ENCODE measurements around the gene ZBTB7C. TPM values are rescaled to one million over a fixed set of nuclear protein-coding genes. Genes with fewer than 3 reads are reported as not detected.

The ZBTB7C gene
- total and polyA plus RNA-seq, 8 donors, result 3.0 to 47.8 (median 19.3) TPM

DNA sequence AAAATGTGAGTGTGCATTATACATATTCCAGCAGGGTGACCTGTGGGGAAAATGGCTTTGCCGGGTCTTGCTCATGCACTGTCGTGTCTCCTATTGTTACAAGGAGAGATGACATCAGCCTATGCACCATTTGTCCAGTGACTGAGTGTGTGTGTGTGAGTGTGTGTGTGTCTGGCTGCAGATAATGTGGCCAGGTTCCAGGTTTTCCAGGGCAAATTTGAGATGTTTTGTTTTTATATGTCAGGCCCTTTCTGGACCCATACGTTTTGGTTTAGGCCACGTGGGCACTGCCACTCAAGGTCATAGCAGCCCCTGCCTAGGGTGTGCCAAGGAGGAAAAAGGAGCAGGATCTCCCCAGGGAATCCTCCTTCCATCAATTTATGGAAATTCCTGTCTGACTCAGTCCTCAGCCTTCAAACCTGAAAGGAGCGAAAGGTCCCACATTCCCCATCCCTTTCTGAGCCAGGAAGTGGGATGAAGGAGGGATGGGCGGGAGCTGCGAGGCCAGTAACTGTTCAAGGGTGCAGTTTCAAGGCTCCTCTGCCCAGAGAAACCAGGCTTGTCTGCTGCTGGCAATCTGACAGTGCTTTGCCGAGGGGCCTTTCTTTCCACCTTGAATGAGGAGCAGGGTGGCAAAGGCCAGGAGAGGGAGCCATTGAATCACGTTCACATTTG, 385.7 kb downstream of the ZBTB7C start:
- no peak for TF ChIP-seq EP300 (IDR thresholded peaks at IDR 0.05)
- TF ChIP-seq, protein P1, sequence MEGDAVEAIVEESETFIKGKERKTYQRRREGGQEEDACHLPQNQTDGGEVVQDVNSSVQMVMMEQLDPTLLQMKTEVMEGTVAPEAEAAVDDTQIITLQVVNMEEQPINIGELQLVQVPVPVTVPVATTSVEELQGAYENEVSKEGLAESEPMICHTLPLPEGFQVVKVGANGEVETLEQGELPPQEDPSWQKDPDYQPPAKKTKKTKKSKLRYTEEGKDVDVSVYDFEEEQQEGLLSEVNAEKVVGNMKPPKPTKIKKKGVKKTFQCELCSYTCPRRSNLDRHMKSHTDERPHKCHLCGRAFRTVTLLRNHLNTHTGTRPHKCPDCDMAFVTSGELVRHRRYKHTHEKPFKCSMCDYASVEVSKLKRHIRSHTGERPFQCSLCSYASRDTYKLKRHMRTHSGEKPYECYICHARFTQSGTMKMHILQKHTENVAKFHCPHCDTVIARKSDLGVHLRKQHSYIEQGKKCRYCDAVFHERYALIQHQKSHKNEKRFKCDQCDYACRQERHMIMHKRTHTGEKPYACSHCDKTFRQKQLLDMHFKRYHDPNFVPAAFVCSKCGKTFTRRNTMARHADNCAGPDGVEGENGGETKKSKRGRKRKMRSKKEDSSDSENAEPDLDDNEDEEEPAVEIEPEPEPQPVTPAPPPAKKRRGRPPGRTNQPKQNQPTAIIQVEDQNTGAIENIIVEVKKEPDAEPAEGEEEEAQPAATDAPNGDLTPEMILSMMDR (IDR thresholded peaks at IDR 0.05), result peak in 2 of 7 experiments; percentile 34 to 41
- 23 to 31% (median 27%) methylated on average over 9 of the region's 9 CpGs for WGBS, 5 donors
- intact Hi-C loops (cut with DNase I; ENCODE audit: low total_unique reads), result no loop called here
- Histone ChIP-seq H3K27me3 (peaks cover 0 to 42% (median 5%) of the 10 kb centered on the region in 3 donors), H3K27ac (peak overlapping the region in 1 of 5 donors; percentile 0), H3K4me1 (peaks cover 0 to 21% (median 9%) of the 10 kb centered on the region in 4 donors), H3K9me3 (no peaks in the 10 kb centered on the region), H3K36me3 (no peaks in the 10 kb centered on the region), H3K4me3 (no peak overlapping the region)
- peak; percentile 53 to 80 for DNase-seq

DNA sequence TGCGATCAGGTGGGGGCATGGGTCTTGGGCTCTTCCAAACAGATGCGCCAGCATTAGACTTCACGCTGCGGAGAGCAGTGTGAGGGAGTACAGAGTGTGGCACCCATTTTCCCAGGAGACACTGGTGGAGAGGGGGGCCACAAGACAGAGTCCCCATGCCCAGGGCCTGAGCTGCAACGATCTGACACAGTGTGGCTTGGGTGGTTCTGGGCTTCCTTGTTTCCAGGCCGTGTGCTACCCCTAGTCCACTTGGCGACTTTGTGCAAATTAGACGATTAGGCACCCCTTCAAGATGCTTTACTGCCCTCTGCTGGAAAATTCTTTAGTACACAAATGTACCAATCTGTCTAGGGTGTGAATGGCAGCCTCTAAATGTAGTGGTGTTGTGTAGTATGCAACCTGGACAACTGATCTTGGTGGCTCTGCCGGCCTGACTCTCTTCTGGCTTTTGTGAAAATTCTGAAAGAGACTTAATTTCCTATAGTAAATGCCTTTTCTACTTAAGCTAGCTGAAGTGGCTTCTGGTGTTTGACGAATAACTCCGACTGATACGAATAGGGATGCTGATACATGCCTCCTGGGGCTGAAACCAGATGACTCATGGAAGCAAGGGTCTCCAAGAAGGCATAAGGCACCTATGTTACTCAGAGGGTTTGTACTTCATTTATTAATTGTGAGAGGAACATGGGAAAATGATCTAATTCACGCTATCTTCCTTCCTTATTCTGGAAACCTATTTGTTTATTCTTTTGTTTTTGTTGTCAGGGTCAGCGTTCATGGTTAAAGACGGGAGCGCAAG, 386.5 kb downstream of the ZBTB7C start:
- Histone ChIP-seq H3K4me3 (no peak overlapping the region), H3K36me3 (no peaks in the 10 kb centered on the region), H3K27me3 (peaks cover 0 to 42% (median 5%) of the 10 kb centered on the region in 3 donors), H3K9me3 (no peaks in the 10 kb centered on the region), H3K4me1 (peaks cover 0 to 21% (median 9%) of the 10 kb centered on the region in 4 donors), H3K27ac (no peak overlapping the region)
- WGBS, 5 donors, result 56 to 62% (median 57%) methylated on average over 16 of the region's 16 CpGs
- intact Hi-C loops (cut with DNase I; ENCODE audit: low total_unique reads), result no loop called here
- peak in 1 of 2 donors; percentile 82 for DNase-seq
- no peak for TF ChIP-seq POLR2A (IDR thresholded peaks at IDR 0.05)
- peak in 1 of 3 donors; percentile 15 for TF ChIP-seq POLR2AphosphoS5 (IDR thresholded peaks at IDR 0.05)
- TF ChIP-seq, protein P1 (IDR thresholded peaks at IDR 0.05), result peak in 5 of 7 experiments; percentile 11 to 60 (median 50)
- no peak for TF ChIP-seq EP300 (IDR thresholded peaks at IDR 0.05)

DNA sequence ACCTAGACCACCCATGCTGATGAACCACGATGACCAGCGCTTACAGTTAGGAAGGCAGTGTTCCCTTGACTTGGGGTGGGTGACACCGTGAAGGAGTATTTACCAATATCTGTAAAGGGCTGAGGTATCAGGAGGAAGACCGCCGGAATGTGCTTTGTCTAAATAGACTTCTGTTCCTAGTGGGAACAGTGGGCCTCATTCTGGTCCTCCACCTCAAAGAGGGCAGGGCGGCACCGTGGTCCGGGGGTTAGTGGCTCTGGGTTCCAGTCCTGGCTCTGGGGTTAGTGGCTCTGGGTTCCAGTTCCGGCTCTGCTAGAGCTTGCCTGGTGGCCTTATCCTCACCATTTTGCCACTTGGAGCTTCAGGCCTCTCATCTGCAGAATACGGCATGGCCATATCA, 387.2 kb downstream of the ZBTB7C start:
- TF ChIP-seq POLR2AphosphoS5 (IDR thresholded peaks at IDR 0.05), result no peak
- 84 to 93% (median 91%) methylated on average over 10 of the region's 10 CpGs for WGBS, 5 donors
- Histone ChIP-seq H3K36me3 (no peaks in the 10 kb centered on the region), H3K9me3 (no peaks in the 10 kb centered on the region), H3K27me3 (peaks cover 0 to 42% (median 5%) of the 10 kb centered on the region in 3 donors), H3K4me1 (peaks cover 0 to 21% (median 9%) of the 10 kb centered on the region in 4 donors), H3K27ac (no peak overlapping the region), H3K4me3 (no peak overlapping the region)
- peak in 1 of 2 donors; percentile 10 for DNase-seq
- intact Hi-C loops (cut with DNase I; ENCODE audit: low total_unique reads), result no loop called here

GRCh38 chr18:48021273-48021914, 387.8 kb downstream of the ZBTB7C start:
- Histone ChIP-seq H3K9me3 (no peaks in the 10 kb centered on the region), H3K4me1 (peaks cover 0 to 21% (median 9%) of the 10 kb centered on the region in 4 donors), H3K36me3 (no peaks in the 10 kb centered on the region), H3K27me3 (peaks cover 0 to 42% (median 5%) of the 10 kb centered on the region in 3 donors), H3K4me3 (no peak overlapping the region), H3K27ac (no peak overlapping the region)
- intact Hi-C loops (cut with DNase I; ENCODE audit: low total_unique reads), result no loop called here
- TF ChIP-seq EP300 (IDR thresholded peaks at IDR 0.05), result no peak
- no peak for TF ChIP-seq POLR2A (IDR thresholded peaks at IDR 0.05)
- TF ChIP-seq, protein P1 (IDR thresholded peaks at IDR 0.05), result no peak
- no peak for TF ChIP-seq POLR2AphosphoS5 (IDR thresholded peaks at IDR 0.05)
- no peak for DNase-seq
- WGBS, 5 donors, result 55 to 62% (median 60%) methylated on average over 4 to 5 of the region's 5 CpGs
